CD4-positive, alpha-beta T cell treated with Interleukin-6 for 4 hours (primary cell): ENCODE data around the gene CCDC198.

Source experiments
- DNase-seq: peaks from one replicate; pipeline ENCODE4 v3.0.0-alpha.2; 2020; ENCODE audit warnings: mixed read lengths

Gene CCDC198

GRCh38 chr14:57493467-57494181 is at the start of gene CCDC198:
Gene CCDC198 (minus strand): TSS chr14:57493857. CDS start chr14:57493715, 142 bp downstream.
- DNase-seq: no peak

GRCh38 chr14:57533214-57533613 is 39.6 kb upstream of the CCDC198 start:
- DNase-seq: no peak

- DNase-seq: no peak
Observed at GRCh38 chr14:57530571-57530970, 36.9 kb upstream of the CCDC198 start.

GRCh38 chr14:57526942-57527341 is 33.3 kb upstream of the CCDC198 start:
- no peak for DNase-seq

GRCh38 chr14:57519043-57519442 is 25.4 kb upstream of the CCDC198 start:
- DNase-seq: no peak

- DNase-seq: no peak
Observed at GRCh38 chr14:57512220-57512619, 18.6 kb upstream of the CCDC198 start.

GRCh38 chr14:57508756-57509155 is 15.1 kb upstream of the CCDC198 start:
- DNase-seq: no peak

- no peak for DNase-seq
Observed at GRCh38 chr14:57502586-57503254, 9.1 kb upstream of the CCDC198 start.

- no peak for DNase-seq
Observed at GRCh38 chr14:57501039-57501557, 7.4 kb upstream of the CCDC198 start.

GRCh38 chr14:57498659-57499058 is 5.0 kb upstream of the CCDC198 start:
- DNase-seq: no peak

GRCh38 chr14:57498035-57498434 is 4.4 kb upstream of the CCDC198 start:
- no peak for DNase-seq

GRCh38 chr14:57495416-57495815 is 1.8 kb upstream of the CCDC198 start:
- DNase-seq: no peak

- no peak for DNase-seq
Observed at GRCh38 chr14:57492859-57493258, 798 bp downstream of the CCDC198 start.

- DNase-seq: no peak
Observed at GRCh38 chr14:57491640-57492039, 2.0 kb downstream of the CCDC198 start.

GRCh38 chr14:57487771-57488170 is 5.9 kb downstream of the CCDC198 start:
- DNase-seq: no peak

- DNase-seq: no peak
Observed at GRCh38 chr14:57486767-57487379, 6.8 kb downstream of the CCDC198 start.

GRCh38 chr14:57485635-57486034 is 8.0 kb downstream of the CCDC198 start:
- DNase-seq: no peak

- no peak for DNase-seq
Observed at GRCh38 chr14:57482120-57482519, 11.5 kb downstream of the CCDC198 start.

- no peak for DNase-seq
Observed at GRCh38 chr14:57480051-57480450, 13.6 kb downstream of the CCDC198 start.

GRCh38 chr14:57479197-57479596 is 14.5 kb downstream of the CCDC198 start:
- DNase-seq: no peak

- DNase-seq: no peak
Observed at GRCh38 chr14:57478050-57478449, 15.6 kb downstream of the CCDC198 start.

GRCh38 chr14:57470909-57471308 is 22.7 kb downstream of the CCDC198 start:
- no peak for DNase-seq

- DNase-seq: no peak
Observed at GRCh38 chr14:57464008-57464730, 29.5 kb downstream of the CCDC198 start.
